GM21390 (cell line): ENCODE data around the gene PPP1R36.
A peak's percentile ranks its signal among the peaks of the same experiment; 100 is the strongest.
"Not testable (repeated sequence)": the region's sequence is repeated elsewhere in the genome, so short reads cannot be mapped to it uniquely, and the experiment has no call there.

ENCODE experiments used
- ATAC-seq: cut with Tn5 transposase; IDR thresholded peaks from one replicate; pipeline ENCODE4 v1.9.1; 2021; ENCODE audit not compliant: unreplicated experiment

PPP1R36 gene

GRCh38 chr14:64566651-64567122 is 16.9 kb downstream of the PPP1R36 start:
- no peak for ATAC-seq

- no peak for ATAC-seq
Measured at GRCh38 chr14:64569138-64569631, 19.4 kb downstream of the PPP1R36 start.

DNA sequence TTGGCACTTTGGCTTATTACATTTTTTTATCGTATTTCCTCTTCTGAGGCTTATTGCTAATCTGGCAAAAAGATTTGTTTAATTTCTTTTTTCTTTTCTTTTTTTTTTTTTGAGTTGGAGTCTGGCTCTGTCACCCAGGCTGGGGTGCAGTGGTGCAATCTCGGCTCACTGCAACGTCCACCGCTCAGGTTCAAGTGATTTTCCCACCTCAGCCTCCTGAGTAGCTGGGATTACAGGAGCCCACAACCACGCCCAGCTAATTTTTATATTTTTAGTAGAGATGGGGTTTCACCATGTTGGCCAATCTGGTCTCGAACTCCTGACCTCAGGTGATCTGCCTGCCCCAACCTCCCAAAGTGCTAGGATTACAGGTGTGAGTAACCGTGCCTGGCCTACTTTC is 19.9 kb downstream of the PPP1R36 start:
- not testable (repeated sequence) for ATAC-seq

DNA sequence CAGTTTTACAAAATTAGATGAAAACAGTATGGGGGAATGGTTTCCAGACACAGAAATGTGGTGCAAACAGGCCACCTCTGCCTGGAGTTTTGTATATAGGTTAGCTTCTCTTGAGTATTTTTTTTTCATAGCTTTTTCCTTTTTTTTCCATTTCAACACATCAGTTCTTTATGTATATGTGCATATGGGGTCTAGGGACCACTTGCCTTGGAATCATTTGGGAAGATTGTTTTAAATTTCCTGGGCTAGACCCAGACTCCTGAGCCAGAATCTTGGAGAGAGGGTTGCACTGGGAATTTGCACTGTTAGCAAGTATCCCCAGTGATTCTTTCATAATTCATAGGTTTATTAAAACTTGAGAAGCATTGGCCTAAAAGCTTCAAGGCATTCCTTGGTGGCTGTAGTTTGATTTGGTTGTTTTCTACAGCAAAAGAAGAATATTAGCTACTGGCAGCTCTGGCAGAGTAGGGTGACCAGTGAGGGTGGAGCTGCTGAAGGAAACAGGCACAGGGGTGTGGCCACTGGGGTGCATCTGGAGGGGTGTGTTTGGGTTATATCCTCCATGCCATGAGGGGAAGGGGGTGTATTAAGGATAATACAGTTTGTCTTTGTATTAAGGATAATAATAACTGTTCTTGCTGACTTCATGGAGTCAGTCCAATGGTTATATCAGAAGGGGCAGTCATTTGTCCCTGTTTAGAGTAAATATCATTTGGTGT is 22.8 kb downstream of the PPP1R36 start:
- no peak for ATAC-seq

- no peak for ATAC-seq
Measured at GRCh38 chr14:64573109-64573508, 23.3 kb downstream of the PPP1R36 start.

GRCh38 chr14:64574371-64575107 is 24.8 kb downstream of the PPP1R36 start:
- no peak for ATAC-seq

GRCh38 chr14:64577211-64577610 is 27.4 kb downstream of the PPP1R36 start:
- no peak for ATAC-seq

DNA sequence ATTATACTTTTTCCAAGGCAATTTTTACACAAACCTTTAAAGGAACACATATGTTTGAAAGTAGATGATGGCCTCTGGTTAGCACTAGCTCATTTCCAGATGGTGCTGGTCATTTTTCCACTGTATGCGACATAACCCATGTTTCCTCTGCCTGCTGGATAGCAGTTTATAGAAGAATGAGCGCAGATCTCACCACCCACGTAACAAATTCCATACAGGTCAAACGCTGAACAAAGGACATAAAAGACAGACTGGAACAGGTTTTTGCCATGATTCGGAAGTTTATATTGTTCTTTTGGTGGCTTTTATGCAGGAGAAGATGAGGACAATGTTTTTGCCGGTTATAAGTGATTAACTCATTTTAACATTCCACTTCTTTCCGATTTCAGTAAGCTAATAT is 30.7 kb downstream of the PPP1R36 start:
- no peak for ATAC-seq

DNA sequence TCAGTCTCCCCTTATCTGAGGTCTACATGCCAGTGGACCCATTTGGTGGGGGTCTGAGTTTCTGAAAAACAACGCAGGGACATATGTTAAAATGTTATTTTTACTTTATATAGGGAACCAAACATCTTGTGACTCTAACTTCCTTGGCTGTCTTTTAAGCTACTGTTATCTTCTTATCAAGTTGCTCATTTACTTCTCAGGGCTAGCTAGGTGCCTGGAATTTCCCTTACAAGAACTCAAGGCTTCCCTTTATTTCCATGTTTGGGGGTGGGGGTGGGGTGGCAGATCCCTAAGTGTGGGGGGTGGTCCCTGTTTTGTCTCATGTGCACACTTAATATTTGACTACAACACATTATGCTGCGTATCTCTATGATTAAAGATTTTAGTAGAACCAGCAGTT is 31.6 kb downstream of the PPP1R36 start:
- ATAC-seq, result no peak

DNA sequence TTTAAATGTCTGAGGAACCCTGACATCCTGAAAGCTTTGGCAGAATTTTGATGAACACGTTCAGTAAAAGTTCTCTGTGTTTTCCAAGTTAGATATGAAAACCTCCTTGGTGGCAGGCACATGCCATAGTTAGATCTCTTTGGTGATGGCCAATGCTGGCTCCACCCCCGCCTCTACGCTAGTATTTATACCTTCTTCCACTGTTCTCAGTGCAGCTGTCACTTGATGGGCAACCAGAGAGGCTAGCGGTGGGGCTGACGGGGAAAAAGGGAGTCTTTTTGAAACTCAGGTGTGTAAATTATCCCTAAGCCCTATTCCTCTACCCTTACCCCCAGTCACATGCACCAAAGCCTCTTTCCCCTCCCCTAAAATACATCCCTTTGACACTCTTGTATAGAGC is 32.1 kb downstream of the PPP1R36 start:
- ATAC-seq, result no peak

DNA sequence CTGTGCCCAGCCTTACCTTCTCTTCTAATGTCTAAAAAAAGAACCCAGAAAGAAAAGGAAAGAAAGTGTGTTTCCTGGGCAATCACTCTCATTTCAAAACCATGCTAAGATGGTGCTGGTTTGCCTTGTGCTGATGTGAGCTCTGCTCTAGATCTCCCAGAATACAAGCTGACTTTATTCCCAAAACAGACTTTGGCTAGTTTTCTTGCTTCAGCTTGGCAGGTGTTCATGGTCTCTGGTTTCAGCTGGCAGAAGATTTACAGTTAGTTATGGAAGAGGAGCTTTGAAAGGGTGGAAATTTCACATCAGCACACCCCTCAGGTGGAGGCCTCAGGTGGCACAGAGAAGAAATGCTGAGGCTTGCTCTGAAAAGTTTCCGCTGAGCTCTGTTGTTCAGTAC is 34.4 kb downstream of the PPP1R36 start:
- ATAC-seq, result no peak

DNA sequence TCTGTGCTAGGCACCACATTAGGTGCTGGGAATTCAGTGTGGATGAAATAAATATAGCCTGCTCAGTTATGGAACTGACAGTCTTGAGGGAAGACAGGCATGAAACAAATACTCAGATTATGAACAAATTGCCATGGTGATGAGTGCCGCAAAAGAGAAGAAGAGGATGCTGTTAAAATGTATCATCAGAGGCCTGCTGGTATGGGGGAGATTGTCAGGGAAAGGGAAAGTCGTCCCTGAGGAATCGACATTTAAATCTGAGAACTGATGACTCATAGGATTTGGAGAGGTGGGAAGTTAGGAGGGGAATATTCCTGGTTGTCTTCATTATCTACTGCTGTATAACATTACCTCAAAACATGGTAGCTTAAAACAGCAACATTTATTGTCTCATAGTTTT is 42.0 kb downstream of the PPP1R36 start:
- ATAC-seq, result no peak

GRCh38 chr14:64594438-64594837 is 44.7 kb downstream of the PPP1R36 start:
- no peak for ATAC-seq

GRCh38 chr14:64598404-64598803 is 48.6 kb downstream of the PPP1R36 start:
- ATAC-seq, result peak; percentile 79

DNA sequence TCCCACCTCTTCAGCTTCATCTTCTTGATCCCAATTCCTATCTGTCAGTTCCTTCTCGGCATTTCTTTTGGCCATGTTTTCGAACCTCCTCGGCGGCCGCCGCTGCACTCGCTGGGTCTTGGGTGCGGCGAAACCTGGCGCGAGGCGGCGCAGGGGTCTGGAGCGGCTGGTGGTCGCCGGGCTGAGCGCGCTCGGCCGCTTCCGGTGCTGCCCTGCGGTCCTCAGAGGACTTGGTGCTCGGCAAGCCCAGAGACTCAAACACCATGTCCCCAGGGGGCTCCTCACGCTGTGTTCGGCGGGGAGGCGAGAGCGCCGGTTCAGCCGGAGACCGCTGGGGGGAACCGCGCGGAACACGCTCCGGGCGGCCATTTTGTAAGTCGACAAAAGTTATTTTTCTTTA is 51.8 kb downstream of the PPP1R36 start:
- ATAC-seq, result no peak

- no peak for ATAC-seq
Measured at GRCh38 chr14:64602826-64603225, 53.1 kb downstream of the PPP1R36 start.

DNA sequence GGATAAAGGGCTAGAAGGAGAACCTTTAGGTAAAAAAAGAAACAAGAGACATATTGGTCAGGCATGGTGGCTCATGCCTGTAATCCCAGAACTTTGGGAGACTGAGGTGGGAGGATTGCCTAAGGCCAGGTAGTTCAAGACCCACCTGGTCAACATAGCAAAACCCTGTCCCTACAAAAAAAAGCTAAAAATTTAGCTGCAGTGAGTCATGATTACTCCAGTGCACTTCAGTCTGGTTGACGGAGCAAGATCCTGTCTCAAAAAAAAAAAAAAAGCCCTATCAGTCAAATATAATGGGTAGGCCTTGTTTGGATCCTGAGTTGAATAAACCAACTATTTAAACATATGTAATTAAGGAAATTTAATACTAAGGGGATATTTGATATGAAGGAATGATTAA is 54.2 kb downstream of the PPP1R36 start:
- no peak for ATAC-seq

DNA sequence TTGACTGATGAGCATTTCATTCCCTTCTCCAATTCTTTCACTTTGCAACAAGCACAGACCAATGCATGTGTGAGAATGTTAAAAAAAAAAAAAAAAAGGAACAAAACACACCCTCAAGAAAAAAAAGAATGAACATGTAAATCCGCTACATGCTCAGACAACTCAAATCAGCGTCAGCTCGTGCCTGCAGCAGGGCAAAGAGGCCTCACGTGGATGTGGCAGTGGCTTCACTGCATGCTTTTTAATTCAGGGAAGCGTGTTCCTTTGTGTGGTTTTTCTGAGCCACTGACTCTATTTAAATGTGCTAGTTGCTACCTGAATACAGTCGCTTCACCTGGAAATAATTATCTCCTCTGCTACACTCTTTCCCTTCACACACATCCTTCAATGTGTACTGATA is 55.1 kb downstream of the PPP1R36 start:
- ATAC-seq, result no peak

- no peak for ATAC-seq
Measured at GRCh38 chr14:64605926-64606685, 56.3 kb downstream of the PPP1R36 start.

DNA sequence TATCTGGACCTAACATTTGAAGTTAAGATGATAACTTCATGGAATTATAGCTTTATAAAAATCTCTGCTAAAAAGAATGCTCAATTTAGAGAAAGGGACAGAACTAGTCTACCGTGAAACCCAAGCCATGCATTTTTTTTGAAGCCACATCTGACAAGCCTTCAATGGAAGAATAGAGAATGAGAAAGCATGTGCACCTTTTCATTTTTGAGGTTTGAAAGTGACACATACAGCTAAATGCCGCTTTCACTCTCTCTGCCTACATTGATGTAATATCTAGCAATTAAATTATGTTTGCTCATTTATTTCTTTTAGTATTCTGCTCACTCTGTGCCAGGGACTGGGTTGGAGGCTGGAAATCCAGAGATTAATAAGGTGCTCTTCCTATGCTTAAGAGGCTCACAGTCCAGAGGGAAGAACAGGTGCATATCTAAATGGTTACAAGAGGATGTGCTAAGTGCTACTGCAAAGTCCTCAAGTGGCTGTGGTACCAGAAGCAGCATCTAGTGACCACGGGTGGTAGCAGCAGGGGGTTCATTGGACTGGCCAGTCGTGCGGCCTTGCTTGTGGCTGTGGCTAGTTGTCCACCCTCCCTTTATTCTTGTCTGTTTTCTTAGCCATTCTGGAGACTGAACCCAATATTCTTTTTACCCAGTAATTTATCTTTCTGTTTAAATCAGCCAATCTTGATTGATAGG is 60.4 kb downstream of the PPP1R36 start:
- no peak for ATAC-seq
